ENCODE measurements around the gene ROM1.

DNA sequence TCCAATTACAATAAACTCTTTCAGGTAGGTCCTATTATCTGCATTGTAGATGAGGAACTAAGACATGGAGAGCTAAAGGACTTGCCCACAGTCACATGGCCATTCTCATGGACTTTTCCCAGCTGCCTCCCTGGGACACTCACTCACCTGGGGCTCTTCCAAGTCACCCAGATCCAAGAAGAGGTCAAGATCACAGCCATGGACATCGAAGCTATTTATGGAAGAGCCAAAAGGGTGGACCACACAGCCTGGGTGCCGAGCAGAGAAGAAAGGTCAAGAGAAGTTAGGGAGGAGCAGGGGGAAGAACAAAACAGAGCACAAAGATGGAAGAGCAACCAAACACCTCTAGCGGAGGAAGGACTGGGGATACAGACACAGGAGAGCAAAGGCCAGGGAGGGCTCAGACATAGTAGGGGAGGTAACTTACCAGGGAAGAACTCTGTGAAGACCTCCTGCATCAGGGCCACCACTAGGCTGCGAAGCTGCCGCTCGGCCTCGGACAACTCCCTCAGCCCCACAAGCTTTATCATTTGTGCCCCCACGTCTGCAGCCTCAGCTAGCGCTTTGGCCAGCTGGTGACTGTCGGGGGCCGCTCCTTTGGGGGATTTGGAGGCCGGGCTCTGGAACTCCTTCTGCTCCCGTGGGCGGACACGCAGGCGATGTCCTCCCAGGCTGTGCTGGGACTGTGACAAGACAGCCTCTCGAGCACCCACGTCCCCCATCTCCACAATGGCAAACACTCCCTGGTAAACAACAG is 31.9 kb upstream of the ROM1 start:
- TF ChIP-seq, protein P1, sequence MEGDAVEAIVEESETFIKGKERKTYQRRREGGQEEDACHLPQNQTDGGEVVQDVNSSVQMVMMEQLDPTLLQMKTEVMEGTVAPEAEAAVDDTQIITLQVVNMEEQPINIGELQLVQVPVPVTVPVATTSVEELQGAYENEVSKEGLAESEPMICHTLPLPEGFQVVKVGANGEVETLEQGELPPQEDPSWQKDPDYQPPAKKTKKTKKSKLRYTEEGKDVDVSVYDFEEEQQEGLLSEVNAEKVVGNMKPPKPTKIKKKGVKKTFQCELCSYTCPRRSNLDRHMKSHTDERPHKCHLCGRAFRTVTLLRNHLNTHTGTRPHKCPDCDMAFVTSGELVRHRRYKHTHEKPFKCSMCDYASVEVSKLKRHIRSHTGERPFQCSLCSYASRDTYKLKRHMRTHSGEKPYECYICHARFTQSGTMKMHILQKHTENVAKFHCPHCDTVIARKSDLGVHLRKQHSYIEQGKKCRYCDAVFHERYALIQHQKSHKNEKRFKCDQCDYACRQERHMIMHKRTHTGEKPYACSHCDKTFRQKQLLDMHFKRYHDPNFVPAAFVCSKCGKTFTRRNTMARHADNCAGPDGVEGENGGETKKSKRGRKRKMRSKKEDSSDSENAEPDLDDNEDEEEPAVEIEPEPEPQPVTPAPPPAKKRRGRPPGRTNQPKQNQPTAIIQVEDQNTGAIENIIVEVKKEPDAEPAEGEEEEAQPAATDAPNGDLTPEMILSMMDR (IDR thresholded peaks at IDR 0.05; ENCODE audit: poor library complexity), result no peak
- TF ChIP-seq EZH2 (IDR thresholded peaks at IDR 0.05; ENCODE audit: borderline replicate concordance), result no peak
- no peak for TF ChIP-seq EZH2phosphoT487 (IDR thresholded peaks at IDR 0.05; ENCODE audit: low read depth, severe bottlenecking, unreplicated experiment)

All from hepatocyte (in vitro differentiated cells).